HG02973 (cell line): Measurements from ENCODE around the gene SYCN.
"Not testable (repeated sequence)": the region's sequence is repeated elsewhere in the genome, so short reads cannot be mapped to it uniquely, and the experiment has no call there.

Experiments used
- ATAC-seq: cut with Tn5 transposase; IDR thresholded peaks from one replicate; pipeline ENCODE4 v1.9.1; 2021; ENCODE audit warnings: moderate library complexity; ENCODE audit not compliant: unreplicated experiment

Gene SYCN

GRCh38 chr19:39224910-39225309 lies 20.8 kb upstream of the SYCN start:
- ATAC-seq = no peak

DNA sequence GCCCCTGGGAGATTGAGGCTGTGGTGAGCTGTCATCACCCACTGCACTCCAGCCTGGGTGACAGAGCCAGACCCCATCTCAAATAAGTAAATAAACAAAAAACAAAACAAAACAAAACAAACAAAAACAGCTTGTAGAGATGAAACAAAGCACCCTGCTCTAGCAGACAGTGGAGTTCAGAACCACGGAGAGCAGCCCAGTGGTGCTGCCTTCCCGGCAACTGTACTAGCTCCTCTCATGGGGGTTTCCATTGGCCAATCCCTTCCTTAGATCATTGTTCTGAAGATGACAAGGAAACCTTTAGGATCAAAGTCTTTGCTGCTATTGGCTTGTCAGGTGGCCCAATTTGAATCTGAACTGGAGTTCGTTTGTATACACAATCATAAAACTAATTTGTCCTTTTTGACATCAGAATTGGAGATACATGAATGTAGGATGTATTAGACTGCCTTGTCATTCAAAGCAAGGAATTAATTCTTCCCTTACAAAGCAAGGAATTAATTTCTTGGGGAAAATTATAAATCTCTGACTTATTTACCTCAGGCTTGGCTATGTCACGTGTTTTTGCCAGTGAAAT lies 19.7 kb upstream of the SYCN start:
- no peak for ATAC-seq

- not testable (repeated sequence) for ATAC-seq
These were observed 15.0 kb upstream of the SYCN start for GRCh38 chr19:39219108-39219507.

DNA sequence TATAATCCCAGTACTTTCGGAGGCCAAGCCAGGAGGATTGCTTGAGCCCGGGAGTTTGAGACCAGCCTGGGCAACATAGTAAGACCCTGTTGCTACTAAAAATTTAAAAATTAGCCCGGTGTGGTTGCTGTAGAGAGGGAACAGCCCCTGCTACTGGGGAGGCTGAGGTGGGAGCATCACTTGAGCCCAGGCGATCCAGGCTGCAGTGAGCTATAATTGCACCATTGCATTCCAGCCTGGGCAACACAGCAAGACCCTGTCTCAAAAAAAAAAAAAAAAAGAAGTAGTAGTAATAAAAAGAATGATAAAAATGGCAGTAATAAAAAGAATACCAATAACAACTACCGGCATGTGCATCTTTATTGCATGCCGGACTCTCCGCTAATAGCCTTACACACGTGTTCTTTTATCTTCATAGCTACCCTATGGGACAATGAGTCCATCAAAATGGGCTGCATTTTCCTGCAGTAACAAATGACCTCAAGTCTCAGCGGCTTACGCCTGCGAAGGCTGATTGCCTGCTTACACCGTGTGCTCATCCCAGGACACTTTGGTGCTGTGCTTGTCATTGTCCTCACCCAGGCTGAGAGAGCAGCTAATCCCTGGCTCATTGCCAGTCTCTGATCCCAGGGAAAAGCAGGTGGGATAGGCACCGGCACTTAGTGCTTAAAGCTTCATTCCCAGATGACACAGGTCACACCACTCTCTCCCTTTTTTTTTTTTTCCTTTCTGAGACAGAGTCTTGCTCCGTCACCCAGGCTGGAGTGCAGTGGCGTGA lies 14.4 kb upstream of the SYCN start:
- ATAC-seq = no peak

GRCh38 chr19:39217094-39217493 lies 13.0 kb upstream of the SYCN start:
- no peak for ATAC-seq

- ATAC-seq = not testable (repeated sequence)
These were observed 11.3 kb upstream of the SYCN start for GRCh38 chr19:39215323-39215722.

GRCh38 chr19:39212375-39212742 lies 8.3 kb upstream of the SYCN start:
- ATAC-seq = no peak

DNA sequence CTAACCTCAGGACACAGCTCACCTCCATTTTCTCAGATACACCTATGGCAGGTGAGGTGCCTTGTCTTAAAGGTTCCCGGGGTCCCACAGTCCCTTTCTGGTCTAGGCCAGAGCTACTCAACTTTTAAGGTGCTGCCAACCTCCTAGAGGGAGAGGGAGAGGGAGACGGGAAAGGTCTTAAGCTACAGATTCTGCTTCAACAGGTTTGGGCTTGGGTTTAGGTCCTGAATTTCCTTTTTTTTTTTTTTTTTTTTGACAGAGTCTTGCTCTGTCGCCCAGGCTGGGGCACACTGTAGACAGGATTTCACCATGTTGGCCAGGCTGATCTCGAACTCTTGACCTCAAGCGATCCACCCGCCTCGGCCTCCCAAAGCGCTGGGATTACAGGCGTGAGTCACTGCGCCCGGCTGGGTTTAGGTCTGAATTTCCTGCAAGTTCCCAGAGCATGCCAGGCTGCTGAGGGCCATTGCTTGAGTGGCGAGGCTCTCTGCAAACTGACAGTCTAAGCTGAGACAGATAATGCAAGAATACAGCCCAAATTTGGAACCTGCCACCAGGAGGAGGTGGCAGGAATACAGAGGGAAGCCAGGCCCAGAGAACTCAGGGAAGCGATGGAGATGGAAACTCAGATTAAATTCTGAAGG lies 7.8 kb upstream of the SYCN start:
- ATAC-seq = no peak

DNA sequence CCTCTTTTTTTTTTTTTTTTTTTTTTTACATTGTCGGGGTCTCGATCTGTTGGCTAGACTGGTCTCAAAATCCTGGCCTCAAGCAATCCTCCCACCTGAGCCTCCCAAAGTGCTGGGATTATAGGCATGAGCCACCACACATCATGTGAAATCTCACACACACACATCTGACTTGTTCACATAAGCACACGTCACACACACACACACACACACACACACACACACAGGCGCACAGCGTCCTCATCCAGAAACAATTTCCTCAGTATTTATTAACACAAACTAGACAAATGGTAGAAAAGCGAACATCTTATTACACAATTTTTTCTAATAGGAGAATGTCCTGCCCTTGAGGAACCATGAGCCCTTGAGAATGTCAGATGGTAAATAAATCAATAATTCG lies 5.1 kb upstream of the SYCN start:
- no peak for ATAC-seq

- ATAC-seq = no peak
These were observed 4.2 kb upstream of the SYCN start for GRCh38 chr19:39208175-39208795.

DNA sequence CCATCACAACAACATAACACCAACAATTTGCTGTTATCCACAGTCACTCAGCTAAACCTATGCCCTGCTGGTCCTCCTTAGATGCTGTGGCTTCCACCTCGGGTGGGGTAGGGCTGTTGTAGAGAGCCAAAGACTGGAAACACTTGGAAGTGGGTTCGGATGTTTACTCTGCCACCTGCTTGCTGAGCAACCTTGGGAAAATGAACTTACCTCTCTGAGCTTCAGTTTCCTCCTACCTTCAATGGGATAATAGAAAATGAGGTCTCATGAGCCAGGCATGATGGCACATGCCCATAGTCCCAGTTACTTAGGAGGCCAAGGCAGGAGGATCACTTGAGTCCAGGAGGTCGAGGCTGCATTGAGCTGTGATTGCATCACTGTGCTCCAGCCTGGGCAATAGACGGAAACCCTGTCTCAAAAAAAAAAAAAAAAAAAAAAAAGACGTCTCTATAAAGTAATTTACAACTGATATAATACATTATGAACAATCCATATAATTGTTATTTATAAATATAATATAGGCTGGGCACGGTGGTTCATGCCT lies 3.3 kb upstream of the SYCN start:
- ATAC-seq = no peak

DNA sequence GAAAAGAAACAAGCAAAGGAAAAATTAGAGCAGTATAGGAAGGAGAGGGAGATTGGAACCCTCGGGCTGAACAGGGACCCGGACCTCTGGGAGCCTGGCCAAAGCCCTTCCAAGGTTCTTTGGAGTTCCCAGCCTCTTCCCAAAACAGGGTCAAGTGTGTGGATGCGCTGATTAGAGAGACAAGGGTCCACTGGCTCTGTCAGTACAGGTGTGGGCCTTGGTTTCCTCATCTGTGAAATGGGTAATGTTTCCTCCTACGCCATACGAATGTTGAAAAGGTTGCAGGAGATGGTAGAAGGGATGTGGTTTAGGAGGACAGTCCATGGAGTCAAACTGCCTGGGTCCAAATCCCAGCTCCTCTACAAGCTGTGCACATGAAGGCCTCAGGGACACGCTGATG lies 2.1 kb upstream of the SYCN start:
- no peak for ATAC-seq

DNA sequence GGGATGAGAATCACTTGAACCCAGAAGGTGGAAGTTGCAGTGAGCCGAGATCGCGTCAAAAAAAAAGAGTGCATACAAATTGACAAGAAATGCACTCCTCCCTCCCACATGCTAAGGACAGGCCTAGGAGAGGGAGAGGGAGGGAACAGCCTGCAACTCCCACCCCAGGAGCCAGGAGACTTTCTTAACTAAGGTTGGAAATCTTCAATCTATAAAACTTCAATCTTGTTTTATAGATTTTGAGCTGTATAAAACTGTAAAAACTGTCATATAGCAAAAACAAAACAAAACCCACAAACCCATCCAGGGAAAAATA lies 1.3 kb upstream of the SYCN start:
- ATAC-seq = no peak

GRCh38 chr19:39202998-39203355 lies 1.1 kb downstream of the SYCN start:
- no peak for ATAC-seq

GRCh38 chr19:39200803-39201115 lies 3.3 kb downstream of the SYCN start:
- ATAC-seq = no peak

DNA sequence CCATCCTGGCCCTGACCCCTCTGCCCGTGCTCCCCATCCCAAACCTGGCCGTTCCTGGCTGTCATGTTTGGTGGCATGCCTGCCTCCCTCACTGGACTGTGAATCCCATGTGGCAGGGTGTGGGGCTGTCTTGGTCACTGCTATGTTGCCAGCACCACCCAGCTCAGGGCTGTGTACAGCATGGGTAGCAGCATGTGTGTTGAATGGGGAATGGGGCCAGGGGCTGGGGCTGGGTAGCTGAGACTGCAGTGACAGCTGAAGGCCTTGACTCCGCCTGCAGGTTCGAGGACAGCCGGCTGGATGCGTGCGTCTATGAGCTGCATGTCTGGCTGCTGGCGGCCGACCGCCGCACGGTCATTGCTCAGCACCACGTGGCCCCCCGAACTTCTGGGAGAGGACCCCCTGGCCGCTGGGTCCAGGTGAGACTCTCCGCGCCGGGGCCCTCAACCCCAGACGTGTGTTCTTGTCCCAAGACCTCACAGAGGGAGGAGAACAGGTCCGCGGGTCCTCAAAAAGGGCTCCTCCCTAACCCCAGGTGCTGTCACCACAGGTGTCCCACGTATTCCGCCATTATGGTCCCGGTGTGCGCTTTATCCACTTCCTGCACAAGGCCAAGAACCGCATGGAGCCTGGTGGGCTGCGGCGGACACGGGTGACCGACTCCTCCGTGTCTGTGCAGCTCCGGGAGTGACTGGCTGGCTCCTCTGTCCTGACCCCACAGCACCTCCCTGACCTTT lies 3.8 kb downstream of the SYCN start:
- no peak for ATAC-seq

GRCh38 chr19:39199025-39199424 lies 5.0 kb downstream of the SYCN start:
- ATAC-seq = no peak

- ATAC-seq = no peak
These were observed 6.3 kb downstream of the SYCN start for GRCh38 chr19:39197808-39198207.

GRCh38 chr19:39196860-39197562 lies 7.1 kb downstream of the SYCN start, which contains the start of gene NCCRP1:
Gene NCCRP1 (plus strand): TSS chr19:39196964. CDS start chr19:39196983, 19 bp downstream.
- no peak for ATAC-seq

DNA sequence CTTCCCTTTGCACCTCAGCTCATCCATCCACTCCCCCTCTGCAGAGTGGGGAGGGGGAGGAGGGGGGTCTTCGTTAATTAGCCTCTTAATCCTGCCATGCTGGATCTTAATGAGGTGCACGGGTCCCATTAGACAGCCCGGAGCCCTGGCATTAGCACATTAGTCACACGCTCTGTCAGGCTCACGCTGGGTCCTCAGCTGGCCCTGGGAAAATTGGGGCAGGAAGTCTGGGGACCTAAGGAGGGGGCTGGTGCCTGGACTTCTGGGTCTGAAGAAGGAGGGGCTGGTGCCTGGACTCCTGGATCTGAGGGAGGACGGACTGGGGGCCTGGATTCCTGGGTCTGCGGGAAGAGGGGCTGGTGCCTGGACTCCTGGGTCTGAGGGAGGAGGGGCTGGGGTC lies 7.7 kb downstream of the SYCN start:
- ATAC-seq = no peak

DNA sequence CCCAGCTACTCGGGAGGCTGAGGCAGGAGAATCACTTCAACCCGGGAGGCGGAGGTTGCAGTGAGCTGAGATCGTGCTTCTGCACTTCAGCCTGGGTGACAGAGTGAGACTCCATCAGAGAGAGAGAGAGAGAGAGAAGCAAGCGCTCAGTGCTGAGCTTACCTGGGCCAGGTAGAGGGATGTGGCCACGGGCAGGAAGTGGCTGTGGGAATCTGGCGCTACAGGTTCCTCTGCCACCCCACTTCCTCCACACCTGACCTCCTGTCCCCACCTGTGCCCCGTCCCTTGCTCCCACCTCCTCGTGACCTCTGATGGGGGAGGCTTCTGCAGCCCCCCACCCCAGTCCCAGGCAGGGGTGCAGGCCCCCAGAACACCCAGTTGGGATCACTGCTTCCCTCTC lies 8.3 kb downstream of the SYCN start:
- no peak for ATAC-seq
